GM23338 (cell line): ENCODE data around the gene TENT5C. TPM values are rescaled to one million over a fixed set of nuclear protein-coding genes. Genes with fewer than 3 reads are reported as not detected.

ENCODE experiments used
- ATAC-seq: fragments of 200-7000 bp; cut with Tn5 transposase; 3 replicates; pipeline ENCODE4 v1.9.1; 2020
- DNase-seq: peaks from one replicate; pipeline ENCODE4 v3.0.0-alpha.2; 2015; ENCODE audit warnings: low spot score
- H2AFZ ChIP-seq: fragments of 200-600 bp; sonication (generic); 2 replicates; pipeline ENCODE4 v1.8.0; 2016; ENCODE audit warnings: antibody characterized with exemption, mild to moderate bottlenecking, moderate library complexity
- H3F3A ChIP-seq: fragments of 200-600 bp; sonication (generic); replicated peaks from 2 replicates; pipeline ENCODE4 v1.8.0; 2017; ENCODE audit warnings: antibody characterized with exemption, mixed run types, low read depth
- H3K27ac ChIP-seq: fragments of 200-600 bp; sonication (generic); 2 replicates; pipeline ENCODE4 v1.6.1; 2016; ENCODE audit warnings: low read depth
- H3K27me3 ChIP-seq: fragments of 200-600 bp; sonication (generic); 2 replicates; pipeline ENCODE4 v1.8.0; 2016; ENCODE audit warnings: mild to moderate bottlenecking, mixed run types, moderate library complexity; ENCODE audit not compliant: insufficient read depth
- H3K36me3 ChIP-seq: fragments of 200-600 bp; sonication (generic); 2 replicates; pipeline ENCODE4 v1.8.0; 2016; ENCODE audit warnings: mild to moderate bottlenecking; ENCODE audit not compliant: insufficient read depth
- H3K4me1 ChIP-seq: fragments of 200-600 bp; sonication (generic); 2 replicates; pipeline ENCODE4 v1.8.0; 2016; ENCODE audit warnings: mild to moderate bottlenecking, moderate library complexity; ENCODE audit not compliant: insufficient read depth
- H3K4me2 ChIP-seq: fragments of 200-600 bp; sonication (generic); 2 replicates; pipeline ENCODE4 v1.7.1; 2017; ENCODE audit warnings: mixed run types
- H3K4me3 ChIP-seq: fragments of 200-600 bp; sonication (generic); 2 replicates; pipeline ENCODE4 v1.6.1; 2016; ENCODE audit warnings: mixed run types
- H3K79me2 ChIP-seq: fragments of 200-600 bp; sonication (generic); replicated peaks from 2 replicates; pipeline ENCODE4 v1.8.0; 2017; ENCODE audit warnings: mild to moderate bottlenecking; ENCODE audit not compliant: insufficient read depth
- H3K9me2 ChIP-seq: fragments of 200-600 bp; sonication (generic); 2 replicates; pipeline ENCODE4 v1.8.0; 2017; ENCODE audit not compliant: insufficient read depth
- H4K20me1 ChIP-seq: fragments of 200-600 bp; sonication (generic); replicated peaks from 2 replicates; pipeline ENCODE4 v1.8.0; 2017; ENCODE audit warnings: mild to moderate bottlenecking; ENCODE audit not compliant: insufficient read depth
- H3K27ac Mint-ChIP-seq: 2 replicates; pipeline ENCODE4 v1.8.0; 2020; ENCODE audit warnings: inconsistent platforms, mild to moderate bottlenecking, moderate library complexity, mixed read lengths
- H3K27me3 Mint-ChIP-seq: 3 replicates; pipeline ENCODE4 v1.8.0; 2022; ENCODE audit warnings: low read depth, mild to moderate bottlenecking, moderate library complexity, mixed read lengths, inconsistent platforms; ENCODE audit not compliant: insufficient read depth, poor library complexity
- H3K36me3 Mint-ChIP-seq: 3 replicates; pipeline ENCODE4 v1.8.0; 2021; ENCODE audit warnings: low read depth, mild to moderate bottlenecking, inconsistent platforms, moderate library complexity, mixed read lengths
- H3K4me1 Mint-ChIP-seq: 3 replicates; pipeline ENCODE4 v1.8.0; 2020; ENCODE audit warnings: mild to moderate bottlenecking, inconsistent platforms, mixed read lengths
- H3K4me3 Mint-ChIP-seq: 3 replicates; pipeline ENCODE4 v1.8.0; 2021; ENCODE audit warnings: moderate library complexity, mild to moderate bottlenecking, inconsistent platforms, mixed read lengths
- H3K9me3 Mint-ChIP-seq: 3 replicates; pipeline ENCODE4 v1.8.0; 2020; ENCODE audit warnings: moderate library complexity, mild to moderate bottlenecking, inconsistent platforms, mixed read lengths
- CREB1 ChIP-seq: fragments of 250-450 bp; sonication (Bioruptor Pico); IDR thresholded peaks from 2 replicates; pipeline ENCODE4 v1.5.0; 2020; ENCODE audit warnings: low read depth, mild to moderate bottlenecking, moderate library complexity
- JUNB ChIP-seq: IDR thresholded peaks from one replicate; pipeline ENCODE4 v1.6.1; 2016; ENCODE audit warnings: antibody characterized with exemption; ENCODE audit not compliant: unreplicated experiment
- NANOG ChIP-seq: IDR thresholded peaks from 2 replicates; pipeline ENCODE4 v1.6.1; 2016; ENCODE audit warnings: antibody characterized with exemption, borderline replicate concordance
- POLR2AphosphoS5 ChIP-seq: IDR thresholded peaks from 2 replicates; pipeline ENCODE4 v1.6.1; 2016; ENCODE audit warnings: antibody characterized with exemption, low read depth
- REST ChIP-seq: IDR thresholded peaks from one replicate; pipeline ENCODE4 v1.6.1; 2018; ENCODE audit warnings: antibody characterized with exemption; ENCODE audit not compliant: unreplicated experiment
- ZNF331 ChIP-seq: fragments of 250-450 bp; sonication (Bioruptor Pico); IDR thresholded peaks from 2 replicates; pipeline ENCODE4 v1.5.0; 2020; ENCODE audit warnings: low read depth, mild to moderate bottlenecking, moderate library complexity
- ZNF462 ChIP-seq: fragments of 250-450 bp; sonication (Bioruptor Pico); IDR thresholded peaks from 2 replicates; pipeline ENCODE4 v1.5.0; 2020; ENCODE audit warnings: mild to moderate bottlenecking, moderate library complexity
- polyA plus RNA-seq: library from polyadenylated mRNA; unstranded; fragments of >200 nt; fragmentation: Nextera tagmentation; extraction: Ambion mirVana; gene quantifications from 2 replicates; pipeline ENCODE4 v1.2.1, GENCODE V29; 2016
- total RNA-seq: library from RNA; depleted of rRNA; stranded (reverse); fragments of >200 nt; shearing (Covaris generic); gene quantifications from 2 replicates; pipeline ENCODE4 v1.2.3, GENCODE V29; 2014
- TF ChIP-seq, protein P1 (sequence below): IDR thresholded peaks from 2 replicates; pipeline ENCODE4 v1.6.1; 2016; ENCODE audit warnings: antibody characterized with exemption
- TF ChIP-seq, protein P2 (sequence below), 2 experiments: fragments of 200-600 bp in 1 of 2; sonication (generic) in 1 of 2; conservative IDR thresholded peaks; 2 replicates each; pipeline versions ENCODE4 v1.5.1 to v1.6.1; 2016 to 2017; ENCODE audit warnings: antibody characterized with exemption in 2 of 2, low read depth in 2 of 2, mild to moderate bottlenecking in 2 of 2, moderate library complexity in 1 of 2

The TENT5C gene
- total and polyA plus RNA-seq, 2 experiments from 2014 or later: 0.23 to 0.80 TPM

- Histone ChIP-seq H3F3A (no peaks in the 10 kb centered on the region), H3K27me3 (no peaks in the 10 kb centered on the region), H3K4me2 (no peak overlapping the region), H4K20me1 (no peaks in the 10 kb centered on the region), H3K4me1 (no peaks in the 10 kb centered on the region), H2AFZ (no peak overlapping the region), H3K9me2 (peaks cover 12% of the 10 kb centered on the region), H3K4me3 (no peak overlapping the region), H3K36me3 (no peaks in the 10 kb centered on the region), H3K79me2 (no peaks in the 10 kb centered on the region), H3K27ac (no peak overlapping the region)
- Mint-ChIP-seq H3K4me1 (peaks cover 3% of the 10 kb centered on the region; the same call in 1 of the 3 replicates), H3K27ac (no peak overlapping the region), H3K27me3 (no peaks in the 10 kb centered on the region), H3K4me3 (no peak overlapping the region), H3K9me3 (no peaks in the 10 kb centered on the region), H3K36me3 (no peaks in the 10 kb centered on the region)
- no peak for ATAC-seq
- TF ChIP-seq, protein P1, sequence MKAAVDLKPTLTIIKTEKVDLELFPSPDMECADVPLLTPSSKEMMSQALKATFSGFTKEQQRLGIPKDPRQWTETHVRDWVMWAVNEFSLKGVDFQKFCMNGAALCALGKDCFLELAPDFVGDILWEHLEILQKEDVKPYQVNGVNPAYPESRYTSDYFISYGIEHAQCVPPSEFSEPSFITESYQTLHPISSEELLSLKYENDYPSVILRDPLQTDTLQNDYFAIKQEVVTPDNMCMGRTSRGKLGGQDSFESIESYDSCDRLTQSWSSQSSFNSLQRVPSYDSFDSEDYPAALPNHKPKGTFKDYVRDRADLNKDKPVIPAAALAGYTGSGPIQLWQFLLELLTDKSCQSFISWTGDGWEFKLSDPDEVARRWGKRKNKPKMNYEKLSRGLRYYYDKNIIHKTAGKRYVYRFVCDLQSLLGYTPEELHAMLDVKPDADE: no peak
- no peak for TF ChIP-seq NANOG
- no peak for TF ChIP-seq POLR2AphosphoS5
- no peak for TF ChIP-seq REST
- TF ChIP-seq CREB1 (CRISPR knock-in tag): no peak
- TF ChIP-seq, protein P2, sequence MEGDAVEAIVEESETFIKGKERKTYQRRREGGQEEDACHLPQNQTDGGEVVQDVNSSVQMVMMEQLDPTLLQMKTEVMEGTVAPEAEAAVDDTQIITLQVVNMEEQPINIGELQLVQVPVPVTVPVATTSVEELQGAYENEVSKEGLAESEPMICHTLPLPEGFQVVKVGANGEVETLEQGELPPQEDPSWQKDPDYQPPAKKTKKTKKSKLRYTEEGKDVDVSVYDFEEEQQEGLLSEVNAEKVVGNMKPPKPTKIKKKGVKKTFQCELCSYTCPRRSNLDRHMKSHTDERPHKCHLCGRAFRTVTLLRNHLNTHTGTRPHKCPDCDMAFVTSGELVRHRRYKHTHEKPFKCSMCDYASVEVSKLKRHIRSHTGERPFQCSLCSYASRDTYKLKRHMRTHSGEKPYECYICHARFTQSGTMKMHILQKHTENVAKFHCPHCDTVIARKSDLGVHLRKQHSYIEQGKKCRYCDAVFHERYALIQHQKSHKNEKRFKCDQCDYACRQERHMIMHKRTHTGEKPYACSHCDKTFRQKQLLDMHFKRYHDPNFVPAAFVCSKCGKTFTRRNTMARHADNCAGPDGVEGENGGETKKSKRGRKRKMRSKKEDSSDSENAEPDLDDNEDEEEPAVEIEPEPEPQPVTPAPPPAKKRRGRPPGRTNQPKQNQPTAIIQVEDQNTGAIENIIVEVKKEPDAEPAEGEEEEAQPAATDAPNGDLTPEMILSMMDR (conservative IDR thresholded peaks at IDR 0.05; ENCODE audit: low read depth in 2 of 2): no peak
- DNase-seq: no peak
These were observed 35.7 kb downstream of the TENT5C start for GRCh38 chr1:117641536-117641935.

DNA sequence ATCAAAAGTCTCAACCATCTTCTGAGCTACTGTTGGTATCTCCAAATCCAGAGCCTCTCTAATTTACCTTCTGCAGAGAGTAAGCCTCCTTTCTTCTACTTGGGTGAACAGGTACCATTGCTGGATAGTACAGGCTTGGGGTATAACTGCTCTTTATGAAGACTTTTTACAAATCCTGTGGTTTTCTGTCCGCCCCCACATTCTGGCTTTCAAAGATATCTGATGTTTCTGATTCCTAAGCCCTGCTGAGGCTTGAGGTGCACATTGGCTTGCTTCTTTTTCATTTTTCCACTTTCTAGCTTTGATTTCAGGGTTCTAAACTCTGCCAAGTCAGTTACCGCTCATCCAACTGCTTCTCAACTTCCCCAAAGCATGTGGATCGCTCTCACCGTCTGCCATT lies 37.1 kb downstream of the TENT5C start:
- H3K9me2 ChIP-seq: peaks cover 12% of the 10 kb centered on the region
- no peaks in the 10 kb centered on the region for H3K36me3 Mint-ChIP-seq
- H3K4me1 ChIP-seq: no peaks in the 10 kb centered on the region
- no peak overlapping the region for H3K4me3 Mint-ChIP-seq
- no peaks in the 10 kb centered on the region for H3K27me3 Mint-ChIP-seq
- H3K4me1 Mint-ChIP-seq: peaks cover 3% of the 10 kb centered on the region; the same call in 1 of the 3 replicates
- H4K20me1 ChIP-seq: no peaks in the 10 kb centered on the region
- peak overlapping the region; percentile 59 for H2AFZ ChIP-seq
- H3K4me2 ChIP-seq: no peak overlapping the region
- no peak for DNase-seq
- no peak overlapping the region for H3K27ac ChIP-seq
- no peaks in the 10 kb centered on the region for H3K79me2 ChIP-seq
- H3K4me3 ChIP-seq: no peak overlapping the region
- ATAC-seq: no peak
- TF ChIP-seq ZNF331 (CRISPR knock-in tag) (no peak), JUNB (no peak), ZNF462 (no peak)
- no peak overlapping the region for H3K27ac Mint-ChIP-seq
- H3F3A ChIP-seq: no peaks in the 10 kb centered on the region
- H3K36me3 ChIP-seq: no peaks in the 10 kb centered on the region
- no peaks in the 10 kb centered on the region for H3K9me3 Mint-ChIP-seq
- no peaks in the 10 kb centered on the region for H3K27me3 ChIP-seq
